Heart left ventricle (tissue), 13 donors: ENCODE data around the gene NNMT.

Experiments
- CTCF ChIP-seq, 12 donors: fragments of 200-600 bp; sonication (generic) in 4 of 12; IDR thresholded peaks; one replicate each; pipeline versions ENCODE4 v1.5.0 to v1.8.0; 2018 to 2022; ENCODE audit warnings: antibody characterized with exemption in 12 of 12, mild to moderate bottlenecking in 5 of 12
- POLR2A ChIP-seq, 2 donors: fragments of 450-650 bp; IDR thresholded peaks; one replicate each; pipeline ENCODE4 v1.6.1; 2017; ENCODE audit warnings: antibody characterized with exemption in 2 of 2, mild to moderate bottlenecking in 2 of 2, moderate library complexity in 2 of 2
- donor health status: ischemic (EF 13 %, LVEDD 7.1; RV severe dilation, severe dysfunction).
- donor health status: DM: no; HTN: yes; CAD: no.
- donor health status: DM: no; HTN: no; CAD: no.
- donor health status: ischemic (EF 25% LVEDD 6.9; RV normal size, moderate dysfunction).
- donor health status: ischemic (EF 25% LVEDD 5.7; RV mildly dilated, moderate dysfunction).
- donor health status: ischemic (EF 35%, LVEDD 5.7; RV mildly dilated, moderate dysfunction).
- donor health status: nonischemic (EF 11% LVEDD 7.7; RV severe dilation, severe dysfunction).
- donor health status: DM: yes; HTN: yes; CAD: no.
- donor health status: PGD.
- donor health status: ischemic (EF 29% LVEDD 5.4; RV normal size, mild dysfunction).
- donor health status: nonischemic (EF 23%, LVEDD 6.1; RV moderate dilation, normal function).

GRCh38 chr11:114343493-114343892, 47.3 kb downstream of the NNMT start:
- no peak for TF ChIP-seq CTCF (IDR thresholded peaks at IDR 0.05)
- TF ChIP-seq POLR2A (IDR thresholded peaks at IDR 0.05) = no peak
